ENCODE data around the gene CAMTA1.

The CAMTA1 gene

DNA sequence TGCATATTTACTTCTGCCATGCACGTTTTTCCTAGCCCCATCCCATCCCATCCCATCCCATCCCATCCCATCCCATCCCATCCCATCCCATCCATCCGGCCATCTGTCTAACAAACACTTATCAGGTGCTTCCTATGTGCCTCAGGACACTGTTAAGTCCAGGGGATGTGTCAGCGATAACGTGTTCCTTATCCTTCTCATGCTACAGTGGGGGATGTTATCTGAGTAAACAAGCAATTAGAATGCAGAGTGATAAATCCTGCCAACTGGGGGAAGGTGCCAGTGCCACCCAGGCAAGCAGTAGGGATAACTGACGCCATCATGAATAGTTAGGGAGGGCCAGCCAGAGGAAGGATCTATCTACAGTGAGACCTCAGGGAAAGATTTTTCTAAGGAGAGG lies 304.2 kb downstream of the CAMTA1 start:
- no peak overlapping the region for H3K4me3 ChIP-seq (ENCODE audit: low read depth, low read length)
- no peak overlapping the region for H3K27ac ChIP-seq (ENCODE audit: low read depth, low read length)
- no peaks in the 10 kb centered on the region for H3K27me3 ChIP-seq (ENCODE audit: control insufficient read depth, insufficient read depth, low read length)
- no peaks in the 10 kb centered on the region for H3K36me3 ChIP-seq (ENCODE audit: control insufficient read depth, insufficient read depth, low read length)
- no peak overlapping the region for H3K9ac ChIP-seq (ENCODE audit: low read depth, low read length)
- no peaks in the 10 kb centered on the region for H3K4me1 ChIP-seq (ENCODE audit: control insufficient read depth, insufficient read depth, low read length)
- H3K9me3 ChIP-seq (ENCODE audit: control insufficient read depth, insufficient read depth, low read length): no peaks in the 10 kb centered on the region

GRCh38 chr1:7093297-7093696 lies 308.0 kb downstream of the CAMTA1 start:
- Histone ChIP-seq H3K4me1 (ENCODE audit: control insufficient read depth, insufficient read depth, low read length) (no peaks in the 10 kb centered on the region), H3K9ac (ENCODE audit: low read depth, low read length) (no peak overlapping the region), H3K9me3 (ENCODE audit: control insufficient read depth, insufficient read depth, low read length) (no peaks in the 10 kb centered on the region)

DNA sequence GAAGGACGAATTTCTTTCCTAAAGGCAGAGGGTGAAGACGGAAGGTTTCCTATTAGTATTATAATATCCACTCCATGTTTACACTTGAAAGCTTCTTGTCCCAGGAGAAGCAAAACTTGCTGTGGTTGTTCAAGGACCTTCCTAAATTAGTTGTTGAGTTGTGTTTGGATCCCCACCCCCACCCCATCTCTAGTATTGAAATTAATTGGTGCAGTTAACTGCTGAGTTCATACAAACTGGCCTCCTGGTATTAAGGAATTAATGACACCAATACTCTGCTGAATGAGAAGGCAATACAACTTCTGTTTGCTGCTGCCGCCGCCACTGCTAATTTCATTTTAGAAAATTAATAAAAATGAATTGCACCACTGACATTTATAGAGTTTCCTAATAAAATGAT lies 308.8 kb downstream of the CAMTA1 start:
- H3K9ac ChIP-seq (ENCODE audit: low read depth, low read length): no peak overlapping the region
- H3K4me3 ChIP-seq (ENCODE audit: low read depth, low read length): no peak overlapping the region
- H3K9me3 ChIP-seq (ENCODE audit: control insufficient read depth, insufficient read depth, low read length): no peaks in the 10 kb centered on the region
- no peak overlapping the region for H3K27ac ChIP-seq (ENCODE audit: low read depth, low read length)
- H3K4me1 ChIP-seq (ENCODE audit: control insufficient read depth, insufficient read depth, low read length): no peaks in the 10 kb centered on the region
- H3K27me3 ChIP-seq (ENCODE audit: control insufficient read depth, insufficient read depth, low read length): no peaks in the 10 kb centered on the region
- no peaks in the 10 kb centered on the region for H3K36me3 ChIP-seq (ENCODE audit: control insufficient read depth, insufficient read depth, low read length)

More at GRCh38 chr1:7093297-7093696, 308.0 kb downstream of the CAMTA1 start:
- Histone ChIP-seq H3K27ac (ENCODE audit: low read depth, low read length) (no peak overlapping the region), H3K4me3 (ENCODE audit: low read depth, low read length) (no peak overlapping the region), H3K27me3 (ENCODE audit: control insufficient read depth, insufficient read depth, low read length) (no peaks in the 10 kb centered on the region), H3K36me3 (ENCODE audit: control insufficient read depth, insufficient read depth, low read length) (no peaks in the 10 kb centered on the region)

GRCh38 chr1:7094509-7094908 lies 309.3 kb downstream of the CAMTA1 start:
- Histone ChIP-seq H3K9me3 (ENCODE audit: control insufficient read depth, insufficient read depth, low read length) (no peaks in the 10 kb centered on the region), H3K9ac (ENCODE audit: low read depth, low read length) (no peak overlapping the region), H3K4me1 (ENCODE audit: control insufficient read depth, insufficient read depth, low read length) (no peaks in the 10 kb centered on the region), H3K27ac (ENCODE audit: low read depth, low read length) (no peak overlapping the region), H3K36me3 (ENCODE audit: control insufficient read depth, insufficient read depth, low read length) (no peaks in the 10 kb centered on the region), H3K27me3 (ENCODE audit: control insufficient read depth, insufficient read depth, low read length) (no peaks in the 10 kb centered on the region), H3K4me3 (ENCODE audit: low read depth, low read length) (no peak overlapping the region)

GRCh38 chr1:7095343-7095964 lies 310.2 kb downstream of the CAMTA1 start:
- no peak overlapping the region for H3K27ac ChIP-seq (ENCODE audit: low read depth, low read length)
- no peaks in the 10 kb centered on the region for H3K36me3 ChIP-seq (ENCODE audit: control insufficient read depth, insufficient read depth, low read length)
- no peaks in the 10 kb centered on the region for H3K9me3 ChIP-seq (ENCODE audit: control insufficient read depth, insufficient read depth, low read length)
- H3K4me3 ChIP-seq (ENCODE audit: low read depth, low read length): no peak overlapping the region
- no peaks in the 10 kb centered on the region for H3K4me1 ChIP-seq (ENCODE audit: control insufficient read depth, insufficient read depth, low read length)
- no peak overlapping the region for H3K9ac ChIP-seq (ENCODE audit: low read depth, low read length)
- H3K27me3 ChIP-seq (ENCODE audit: control insufficient read depth, insufficient read depth, low read length): no peaks in the 10 kb centered on the region

DNA sequence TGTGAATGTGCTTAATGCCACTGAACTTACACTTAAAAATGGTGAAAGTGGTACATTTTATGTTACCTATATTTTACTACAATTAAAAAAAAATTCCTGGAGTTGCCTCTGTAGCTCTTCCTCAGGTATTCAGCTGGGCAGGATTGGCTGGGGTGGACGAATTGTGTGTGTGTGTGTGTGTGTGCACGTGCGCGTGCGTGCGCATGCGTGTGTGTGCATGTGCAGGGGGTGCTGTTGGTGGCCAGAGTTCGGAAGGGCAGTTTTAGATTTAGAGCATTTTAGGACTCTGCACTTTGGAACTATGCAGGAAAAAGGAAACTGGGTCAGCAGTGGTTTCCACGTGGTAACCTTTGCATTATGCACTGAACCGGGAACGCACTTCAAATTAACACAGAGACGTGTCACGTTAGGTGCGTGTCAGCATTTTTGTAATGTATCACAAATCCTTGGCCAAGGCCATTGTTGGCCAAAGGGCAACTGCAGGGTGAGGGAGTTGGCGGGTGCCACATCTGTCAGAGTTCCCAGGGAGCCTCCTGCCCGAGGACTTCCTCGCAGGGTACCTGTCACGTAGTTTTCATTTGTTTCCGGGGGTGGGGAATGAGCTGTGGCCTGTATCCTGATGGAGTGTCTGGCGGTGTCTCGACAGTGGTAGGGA lies 312.8 kb downstream of the CAMTA1 start:
- H3K4me3 ChIP-seq (ENCODE audit: low read depth, low read length): no peak overlapping the region
- no peaks in the 10 kb centered on the region for H3K9me3 ChIP-seq (ENCODE audit: control insufficient read depth, insufficient read depth, low read length)
- H3K27ac ChIP-seq (ENCODE audit: low read depth, low read length): no peak overlapping the region
- H3K27me3 ChIP-seq (ENCODE audit: control insufficient read depth, insufficient read depth, low read length): no peaks in the 10 kb centered on the region
- H3K4me1 ChIP-seq (ENCODE audit: control insufficient read depth, insufficient read depth, low read length): no peaks in the 10 kb centered on the region
- no peaks in the 10 kb centered on the region for H3K36me3 ChIP-seq (ENCODE audit: control insufficient read depth, insufficient read depth, low read length)
- no peak overlapping the region for H3K9ac ChIP-seq (ENCODE audit: low read depth, low read length)

GRCh38 chr1:7098641-7099040 lies 313.4 kb downstream of the CAMTA1 start:
- Histone ChIP-seq H3K36me3 (ENCODE audit: control insufficient read depth, insufficient read depth, low read length) (no peaks in the 10 kb centered on the region), H3K9me3 (ENCODE audit: control insufficient read depth, insufficient read depth, low read length) (no peaks in the 10 kb centered on the region), H3K4me3 (ENCODE audit: low read depth, low read length) (no peak overlapping the region), H3K27me3 (ENCODE audit: control insufficient read depth, insufficient read depth, low read length) (no peaks in the 10 kb centered on the region), H3K9ac (ENCODE audit: low read depth, low read length) (no peak overlapping the region), H3K4me1 (ENCODE audit: control insufficient read depth, insufficient read depth, low read length) (no peaks in the 10 kb centered on the region), H3K27ac (ENCODE audit: low read depth, low read length) (no peak overlapping the region)

DNA sequence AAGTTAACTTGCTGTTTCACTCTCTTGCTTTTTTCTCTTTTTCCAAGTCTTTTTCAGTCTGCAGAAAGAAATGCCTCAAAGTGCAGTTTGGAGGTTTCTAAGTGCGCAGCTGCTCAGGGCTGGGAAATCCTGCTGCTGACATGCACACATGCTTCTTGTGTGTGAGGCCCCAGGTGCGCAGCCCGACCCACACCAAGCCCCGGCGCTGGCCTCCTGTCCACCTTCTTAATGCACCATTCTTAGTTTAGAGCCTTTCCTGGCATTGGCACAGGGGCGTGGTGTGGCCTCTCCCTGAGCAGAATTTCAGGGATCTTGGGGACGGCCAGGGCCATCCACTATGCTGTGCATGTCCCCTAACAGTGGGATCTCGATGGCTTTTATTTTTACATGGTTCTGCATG lies 315.2 kb downstream of the CAMTA1 start:
- Histone ChIP-seq H3K27me3 (ENCODE audit: control insufficient read depth, insufficient read depth, low read length) (no peaks in the 10 kb centered on the region), H3K9me3 (ENCODE audit: control insufficient read depth, insufficient read depth, low read length) (no peaks in the 10 kb centered on the region), H3K9ac (ENCODE audit: low read depth, low read length) (no peak overlapping the region), H3K36me3 (ENCODE audit: control insufficient read depth, insufficient read depth, low read length) (no peaks in the 10 kb centered on the region), H3K4me1 (ENCODE audit: control insufficient read depth, insufficient read depth, low read length) (no peaks in the 10 kb centered on the region), H3K4me3 (ENCODE audit: low read depth, low read length) (no peak overlapping the region), H3K27ac (ENCODE audit: low read depth, low read length) (no peak overlapping the region)

- no peak overlapping the region for H3K27ac ChIP-seq (ENCODE audit: low read depth, low read length)
- no peaks in the 10 kb centered on the region for H3K9me3 ChIP-seq (ENCODE audit: control insufficient read depth, insufficient read depth, low read length)
- H3K27me3 ChIP-seq (ENCODE audit: control insufficient read depth, insufficient read depth, low read length): no peaks in the 10 kb centered on the region
- H3K36me3 ChIP-seq (ENCODE audit: control insufficient read depth, insufficient read depth, low read length): no peaks in the 10 kb centered on the region
- H3K4me1 ChIP-seq (ENCODE audit: control insufficient read depth, insufficient read depth, low read length): no peaks in the 10 kb centered on the region
- no peak overlapping the region for H3K9ac ChIP-seq (ENCODE audit: low read depth, low read length)
- no peak overlapping the region for H3K4me3 ChIP-seq (ENCODE audit: low read depth, low read length)
Observed at GRCh38 chr1:7101187-7101586, 315.9 kb downstream of the CAMTA1 start.

DNA sequence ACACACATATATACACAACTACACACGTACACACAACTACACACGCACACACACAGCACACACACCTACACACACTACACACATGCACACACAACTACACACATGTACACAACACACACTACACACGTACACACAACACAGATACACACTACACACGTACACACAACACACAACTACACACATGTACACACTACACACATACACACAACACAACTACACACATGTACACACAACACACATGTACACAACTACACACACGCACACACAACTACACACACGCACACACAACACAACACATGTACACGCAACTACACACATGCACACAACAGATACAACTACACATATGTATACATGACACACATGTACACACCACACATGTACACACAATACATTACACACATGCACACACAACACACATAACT lies 318.1 kb downstream of the CAMTA1 start:
- no peak overlapping the region for H3K27ac ChIP-seq (ENCODE audit: low read depth, low read length)
- no peaks in the 10 kb centered on the region for H3K36me3 ChIP-seq (ENCODE audit: control insufficient read depth, insufficient read depth, low read length)
- H3K9ac ChIP-seq (ENCODE audit: low read depth, low read length): no peak overlapping the region
- 0 out of 2 replicates have a peak, but pooled peaks cover 3% of the 10 kb centered on the region for H3K4me1 ChIP-seq (ENCODE audit: control insufficient read depth, insufficient read depth, low read length)
- no peaks in the 10 kb centered on the region for H3K9me3 ChIP-seq (ENCODE audit: control insufficient read depth, insufficient read depth, low read length)
- H3K4me3 ChIP-seq (ENCODE audit: low read depth, low read length): no peak overlapping the region
- no peaks in the 10 kb centered on the region for H3K27me3 ChIP-seq (ENCODE audit: control insufficient read depth, insufficient read depth, low read length)

DNA sequence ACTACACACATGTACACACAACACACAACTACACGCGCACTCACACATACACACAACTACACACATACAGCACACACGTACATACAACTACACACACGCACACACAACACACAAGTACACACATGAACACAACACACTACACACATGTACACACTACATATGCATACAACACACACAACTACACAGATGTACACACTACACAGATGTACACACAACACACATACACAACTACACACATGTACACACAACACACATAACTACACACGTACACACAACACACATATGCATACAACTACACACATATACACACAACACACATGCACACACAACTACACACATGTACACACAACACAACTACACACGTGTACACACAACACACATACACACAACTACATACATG lies 318.6 kb downstream of the CAMTA1 start:
- Histone ChIP-seq H3K27me3 (ENCODE audit: control insufficient read depth, insufficient read depth, low read length) (no peaks in the 10 kb centered on the region), H3K9ac (ENCODE audit: low read depth, low read length) (no peak overlapping the region), H3K9me3 (ENCODE audit: control insufficient read depth, insufficient read depth, low read length) (no peaks in the 10 kb centered on the region), H3K27ac (ENCODE audit: low read depth, low read length) (no peak overlapping the region), H3K36me3 (ENCODE audit: control insufficient read depth, insufficient read depth, low read length) (no peaks in the 10 kb centered on the region), H3K4me3 (ENCODE audit: low read depth, low read length) (no peak overlapping the region), H3K4me1 (ENCODE audit: control insufficient read depth, insufficient read depth, low read length) (0 out of 2 replicates have a peak, but pooled peaks cover 3% of the 10 kb centered on the region)

All from HUES48 (cell line).